ENCODE measurements around the gene STX2. TPM values are rescaled to one million over a fixed set of nuclear protein-coding genes. Genes with fewer than 3 reads are reported as not detected.
"Not testable (repeated sequence)": the region's sequence is repeated elsewhere in the genome, so short reads cannot be mapped to it uniquely, and the experiment has no call there.

The STX2 gene
- total RNA-seq, 2 experiments from 2014 or later: 18.3 to 20.0 TPM

DNA sequence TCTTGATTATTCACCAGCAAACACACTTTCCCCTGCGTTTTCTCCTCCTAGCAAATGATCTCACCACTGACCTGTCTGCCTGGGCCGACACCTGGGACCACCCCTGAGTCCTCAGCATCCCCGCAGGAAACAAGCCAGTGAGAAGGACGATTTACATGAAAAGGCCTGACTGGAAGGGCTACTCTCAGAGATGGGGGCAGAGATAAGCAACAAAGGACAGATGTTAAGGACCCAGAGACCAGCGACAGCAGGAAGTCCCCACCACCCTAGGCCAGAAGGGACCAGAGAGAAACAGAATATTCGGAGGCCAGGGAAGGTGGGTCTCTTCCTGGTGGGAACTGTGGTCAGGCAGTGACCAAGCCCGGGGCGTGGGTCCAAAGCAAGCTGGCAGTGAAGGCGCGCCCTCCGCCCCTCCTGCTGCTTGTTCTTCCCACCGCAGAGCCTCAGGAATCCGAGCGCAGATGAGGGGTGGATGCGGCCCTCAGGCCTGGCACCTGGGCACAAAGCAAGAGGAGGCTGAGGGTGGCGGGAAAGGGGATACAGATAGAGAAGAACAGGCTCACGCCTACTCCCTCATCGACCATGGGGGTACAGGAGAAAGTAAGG is 55.8 kb downstream of the STX2 start:
- H3K9me3 ChIP-seq (ENCODE audit: low read length): no peaks in the 10 kb centered on the region
- BruUV-seq (replicated peaks): no TSS peak

DNA sequence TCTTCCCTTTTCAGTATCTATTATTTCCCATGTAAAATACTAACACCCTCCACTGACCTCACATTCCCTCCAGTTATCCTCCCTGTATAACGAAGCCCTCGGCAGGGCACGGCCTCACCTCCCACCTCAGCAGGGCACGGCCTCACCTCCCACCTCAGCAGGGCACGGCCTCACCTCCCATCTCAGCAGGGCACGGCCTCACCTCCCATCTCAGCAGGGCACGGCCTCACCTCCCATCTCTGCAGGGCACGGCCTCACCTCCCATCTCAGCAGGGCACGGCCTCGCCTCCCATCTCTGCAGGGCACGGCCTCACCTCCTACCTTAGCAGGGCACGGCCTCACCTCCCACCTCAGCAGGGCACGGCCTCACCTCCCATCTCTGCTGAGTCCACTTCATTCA is 56.8 kb downstream of the STX2 start:
- H3K9me3 ChIP-seq (ENCODE audit: low read length); CTCF ChIA-PET (ENCODE audit: unreplicated experiment); H3K36me3 ChIP-seq (ENCODE audit: insufficient read depth, low read length); BruUV-seq (replicated peaks); H3K4me1 ChIP-seq (ENCODE audit: insufficient read depth, low read length, poor library complexity, severe bottlenecking); H3K27ac ChIP-seq (ENCODE audit: low read depth, low read length, poor library complexity, severe bottlenecking); intact Hi-C loops (cut with micrococcal nuclease; ENCODE audit: unreplicated experiment); H3K79me2 ChIP-seq (ENCODE audit: insufficient read depth, low read depth, low read length); H2AFZ ChIP-seq (ENCODE audit: low read length); POLR2A ChIA-PET; H3K4me3 ChIP-seq (ENCODE audit: low read depth, low read length, poor library complexity, severe bottlenecking); H4K20me1 ChIP-seq (ENCODE audit: insufficient read depth, low read length); DNase-seq (ENCODE audit: low spot score); H3K9me2 ChIP-seq (ENCODE audit: insufficient read depth, low read length); H3K4me2 ChIP-seq (ENCODE audit: low read length): not testable (repeated sequence)

More for the DNA sequence above, 55.8 kb downstream of the STX2 start:
- Histone ChIP-seq H3K4me2 (ENCODE audit: low read length) (no peak overlapping the region), H2AFZ (ENCODE audit: low read length) (no peak overlapping the region), H3K79me2 (ENCODE audit: insufficient read depth, low read depth, low read length) (no peaks in the 10 kb centered on the region), H3K4me1 (ENCODE audit: insufficient read depth, low read length, poor library complexity, severe bottlenecking) (no peaks in the 10 kb centered on the region), H3K36me3 (ENCODE audit: insufficient read depth, low read length) (no peaks in the 10 kb centered on the region), H4K20me1 (ENCODE audit: insufficient read depth, low read length) (no peaks in the 10 kb centered on the region), H3K27ac (ENCODE audit: low read depth, low read length, poor library complexity, severe bottlenecking) (no peak overlapping the region), H3K4me3 (ENCODE audit: low read depth, low read length, poor library complexity, severe bottlenecking) (no peak overlapping the region), H3K9me2 (ENCODE audit: insufficient read depth, low read length) (no peaks in the 10 kb centered on the region)
- intact Hi-C loops (cut with micrococcal nuclease; ENCODE audit: unreplicated experiment): no loop called here
- TF ChIP-seq, protein P1, sequence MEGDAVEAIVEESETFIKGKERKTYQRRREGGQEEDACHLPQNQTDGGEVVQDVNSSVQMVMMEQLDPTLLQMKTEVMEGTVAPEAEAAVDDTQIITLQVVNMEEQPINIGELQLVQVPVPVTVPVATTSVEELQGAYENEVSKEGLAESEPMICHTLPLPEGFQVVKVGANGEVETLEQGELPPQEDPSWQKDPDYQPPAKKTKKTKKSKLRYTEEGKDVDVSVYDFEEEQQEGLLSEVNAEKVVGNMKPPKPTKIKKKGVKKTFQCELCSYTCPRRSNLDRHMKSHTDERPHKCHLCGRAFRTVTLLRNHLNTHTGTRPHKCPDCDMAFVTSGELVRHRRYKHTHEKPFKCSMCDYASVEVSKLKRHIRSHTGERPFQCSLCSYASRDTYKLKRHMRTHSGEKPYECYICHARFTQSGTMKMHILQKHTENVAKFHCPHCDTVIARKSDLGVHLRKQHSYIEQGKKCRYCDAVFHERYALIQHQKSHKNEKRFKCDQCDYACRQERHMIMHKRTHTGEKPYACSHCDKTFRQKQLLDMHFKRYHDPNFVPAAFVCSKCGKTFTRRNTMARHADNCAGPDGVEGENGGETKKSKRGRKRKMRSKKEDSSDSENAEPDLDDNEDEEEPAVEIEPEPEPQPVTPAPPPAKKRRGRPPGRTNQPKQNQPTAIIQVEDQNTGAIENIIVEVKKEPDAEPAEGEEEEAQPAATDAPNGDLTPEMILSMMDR (conservative IDR thresholded peaks at IDR 0.05; ENCODE audit: low read length): no peak
- TF ChIP-seq EZH2phosphoT487 (IDR thresholded peaks at IDR 0.05; ENCODE audit: borderline replicate concordance, low read depth, low read length): no peak
- DNase-seq (ENCODE audit: low spot score): no peak
- CTCF ChIA-PET (ENCODE audit: unreplicated experiment): no interaction called here
- POLR2A ChIA-PET: no interaction called here

DNA sequence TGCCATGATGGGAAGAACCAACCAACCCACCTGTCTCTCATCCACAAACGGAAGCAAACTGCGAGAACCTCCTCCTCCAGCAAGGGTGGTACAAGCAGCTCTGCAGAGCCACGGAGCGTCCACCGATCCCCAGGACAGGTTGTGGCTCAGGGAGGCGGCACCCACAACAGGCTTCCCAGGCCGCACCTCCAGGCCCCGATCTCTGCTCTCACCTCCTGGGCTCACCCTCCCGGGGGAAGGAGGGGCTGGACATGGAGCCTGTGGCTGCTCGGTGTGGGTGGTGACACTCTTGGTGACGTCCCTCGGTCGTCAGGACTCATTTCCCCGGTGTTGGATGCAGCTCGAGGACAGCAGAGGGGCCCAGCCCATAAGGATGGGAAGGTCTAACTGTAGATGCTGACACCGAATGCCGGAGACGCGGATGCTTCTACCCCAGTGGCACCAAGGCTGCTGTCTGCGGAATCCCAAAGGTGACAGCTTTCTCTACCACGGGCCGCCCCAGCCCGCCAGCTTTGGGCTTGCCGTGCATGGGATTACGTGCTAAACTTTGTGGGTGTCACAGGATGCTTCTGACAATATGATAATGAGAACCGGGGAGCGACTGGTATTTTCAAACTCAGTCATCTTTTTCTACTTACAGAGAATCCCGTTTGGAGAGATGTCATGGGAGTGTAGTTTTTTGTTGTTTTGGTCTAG is 58.0 kb downstream of the STX2 start:
- Histone ChIP-seq H3K9me2 (ENCODE audit: insufficient read depth, low read length) (no peaks in the 10 kb centered on the region), H3K79me2 (ENCODE audit: insufficient read depth, low read depth, low read length) (no peaks in the 10 kb centered on the region), H3K4me1 (ENCODE audit: insufficient read depth, low read length, poor library complexity, severe bottlenecking) (no peaks in the 10 kb centered on the region), H3K27ac (ENCODE audit: low read depth, low read length, poor library complexity, severe bottlenecking) (no peak overlapping the region), H3K4me2 (ENCODE audit: low read length) (no peak overlapping the region), H3K36me3 (ENCODE audit: insufficient read depth, low read length) (no peaks in the 10 kb centered on the region), H2AFZ (ENCODE audit: low read length) (no peak overlapping the region), H4K20me1 (ENCODE audit: insufficient read depth, low read length) (no peaks in the 10 kb centered on the region), H3K9me3 (ENCODE audit: low read length) (no peaks in the 10 kb centered on the region), H3K4me3 (ENCODE audit: low read depth, low read length, poor library complexity, severe bottlenecking) (no peak overlapping the region)
- no TSS peak for BruUV-seq (replicated peaks)
- POLR2A ChIA-PET: no interaction called here
- intact Hi-C loops (cut with micrococcal nuclease; ENCODE audit: unreplicated experiment): no loop called here
- TF ChIP-seq, protein P1 (conservative IDR thresholded peaks at IDR 0.05; ENCODE audit: low read length): no peak
- TF ChIP-seq EZH2phosphoT487 (IDR thresholded peaks at IDR 0.05; ENCODE audit: borderline replicate concordance, low read depth, low read length): no peak
- CTCF ChIA-PET (ENCODE audit: unreplicated experiment): no interaction called here
- no peak for DNase-seq (ENCODE audit: low spot score)

Measured in OCI-LY7 (cell line).